Measurements from ENCODE around the gene BARHL2. TPM values are rescaled to one million over a fixed set of nuclear protein-coding genes. Genes with fewer than 3 reads are reported as not detected.

BARHL2 gene
- total RNA-seq, 1 donor from 2014 or later = not detected

- DNase-seq (ENCODE audit: extremely low spot score in 2 of 2) = no peak
- no peaks in the 10 kb centered on the region for H3K36me3 ChIP-seq
- no peaks in the 10 kb centered on the region for H3K9me3 ChIP-seq
- peaks cover 29% of the 10 kb centered on the region for H3K27me3 ChIP-seq
- intact Hi-C loops (cut with DNase I) = no loop called here
- TF ChIP-seq POLR2A (IDR thresholded peaks at IDR 0.05) (no peak), POLR2AphosphoS5 (IDR thresholded peaks at IDR 0.05; ENCODE audit: insufficient read depth in 1 of 2, low read depth in 1 of 2) (no peak)
- TF ChIP-seq, protein P1, sequence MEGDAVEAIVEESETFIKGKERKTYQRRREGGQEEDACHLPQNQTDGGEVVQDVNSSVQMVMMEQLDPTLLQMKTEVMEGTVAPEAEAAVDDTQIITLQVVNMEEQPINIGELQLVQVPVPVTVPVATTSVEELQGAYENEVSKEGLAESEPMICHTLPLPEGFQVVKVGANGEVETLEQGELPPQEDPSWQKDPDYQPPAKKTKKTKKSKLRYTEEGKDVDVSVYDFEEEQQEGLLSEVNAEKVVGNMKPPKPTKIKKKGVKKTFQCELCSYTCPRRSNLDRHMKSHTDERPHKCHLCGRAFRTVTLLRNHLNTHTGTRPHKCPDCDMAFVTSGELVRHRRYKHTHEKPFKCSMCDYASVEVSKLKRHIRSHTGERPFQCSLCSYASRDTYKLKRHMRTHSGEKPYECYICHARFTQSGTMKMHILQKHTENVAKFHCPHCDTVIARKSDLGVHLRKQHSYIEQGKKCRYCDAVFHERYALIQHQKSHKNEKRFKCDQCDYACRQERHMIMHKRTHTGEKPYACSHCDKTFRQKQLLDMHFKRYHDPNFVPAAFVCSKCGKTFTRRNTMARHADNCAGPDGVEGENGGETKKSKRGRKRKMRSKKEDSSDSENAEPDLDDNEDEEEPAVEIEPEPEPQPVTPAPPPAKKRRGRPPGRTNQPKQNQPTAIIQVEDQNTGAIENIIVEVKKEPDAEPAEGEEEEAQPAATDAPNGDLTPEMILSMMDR (IDR thresholded peaks at IDR 0.05) = no peak
- peak overlapping the region in 1 of 2 donors; percentile 13 for H3K4me3 ChIP-seq
- H3K4me1 ChIP-seq = peaks cover 19% of the 10 kb centered on the region
- no peak overlapping the region for H3K27ac ChIP-seq
These were observed 6.2 kb downstream of the BARHL2 start for GRCh38 chr1:90710579-90711536.

- Histone ChIP-seq H3K9me3 (no peaks in the 10 kb centered on the region), H3K4me3 (no peak overlapping the region), H3K4me1 (peaks cover 19% of the 10 kb centered on the region), H3K27ac (no peak overlapping the region), H3K36me3 (no peaks in the 10 kb centered on the region), H3K27me3 (peaks cover 29% of the 10 kb centered on the region)
- intact Hi-C loops (cut with DNase I) = no loop called here
- no peak for TF ChIP-seq POLR2AphosphoS5 (IDR thresholded peaks at IDR 0.05; ENCODE audit: insufficient read depth in 1 of 2, low read depth in 1 of 2)
- TF ChIP-seq POLR2A (IDR thresholded peaks at IDR 0.05) = no peak
- TF ChIP-seq, protein P1 (IDR thresholded peaks at IDR 0.05) = no peak
- DNase-seq (ENCODE audit: extremely low spot score in 2 of 2) = no peak
These were observed 7.6 kb downstream of the BARHL2 start for GRCh38 chr1:90709535-90709934.

DNA sequence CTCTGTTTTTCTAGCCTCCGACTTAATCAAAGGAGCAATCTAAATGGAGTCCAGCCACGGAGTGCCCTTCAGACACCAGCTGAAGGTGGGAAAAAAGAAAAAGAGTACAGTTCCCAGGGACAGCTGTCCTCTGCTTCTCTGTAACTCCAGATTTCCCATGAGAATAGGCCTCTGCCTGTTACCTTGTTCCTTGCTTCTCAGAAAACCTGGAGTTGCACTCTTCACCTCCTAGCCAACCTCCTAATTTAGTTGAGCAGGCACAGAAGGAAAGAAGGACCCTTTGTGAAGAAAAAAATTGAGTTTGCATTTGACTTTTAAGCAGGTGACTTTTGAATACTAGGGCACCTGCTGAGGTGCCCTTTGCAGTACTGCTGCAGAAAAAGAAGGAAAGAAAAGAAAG lies 8.3 kb downstream of the BARHL2 start:
- intact Hi-C loops (cut with DNase I) = no loop called here
- Histone ChIP-seq H3K9me3 (no peaks in the 10 kb centered on the region), H3K36me3 (no peaks in the 10 kb centered on the region), H3K4me1 (peaks cover 19% of the 10 kb centered on the region), H3K4me3 (no peak overlapping the region), H3K27me3 (peaks cover 24% of the 10 kb centered on the region), H3K27ac (no peak overlapping the region)
- no peak for DNase-seq (ENCODE audit: extremely low spot score in 2 of 2)
- TF ChIP-seq, protein P1 (IDR thresholded peaks at IDR 0.05) = no peak
- no peak for TF ChIP-seq POLR2AphosphoS5 (IDR thresholded peaks at IDR 0.05; ENCODE audit: insufficient read depth in 1 of 2, low read depth in 1 of 2)
- no peak for TF ChIP-seq POLR2A (IDR thresholded peaks at IDR 0.05)

DNA sequence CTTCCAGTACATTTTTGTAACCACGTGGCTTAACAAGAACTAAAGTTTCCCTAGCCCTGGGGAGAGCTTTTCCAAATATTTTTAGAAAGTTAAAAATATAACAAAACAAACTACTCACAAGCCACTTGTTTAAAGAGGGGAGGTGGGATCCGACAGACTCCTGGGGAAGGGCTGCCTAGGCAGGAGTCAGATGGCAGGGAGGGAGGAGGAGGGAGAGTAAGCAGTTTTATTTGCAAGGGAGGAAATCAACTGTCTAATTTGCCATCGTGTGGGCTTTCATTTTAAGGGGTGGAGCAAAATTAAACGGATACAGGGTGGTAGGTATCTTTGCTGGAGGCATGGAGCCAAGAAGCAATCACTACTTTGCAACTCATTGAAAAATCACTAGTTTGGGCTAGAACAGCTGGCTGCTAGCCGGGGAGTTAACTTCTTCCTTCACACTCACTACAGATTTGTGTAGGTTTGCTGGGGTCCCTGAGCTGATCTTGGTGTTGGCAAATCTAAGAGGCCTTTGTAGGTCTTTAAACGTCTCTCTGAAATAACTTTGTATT lies 8.8 kb downstream of the BARHL2 start:
- TF ChIP-seq POLR2A (IDR thresholded peaks at IDR 0.05) (no peak), POLR2AphosphoS5 (IDR thresholded peaks at IDR 0.05; ENCODE audit: insufficient read depth in 1 of 2, low read depth in 1 of 2) (no peak)
- TF ChIP-seq, protein P1 (IDR thresholded peaks at IDR 0.05) = no peak
- H3K9me3 ChIP-seq = no peaks in the 10 kb centered on the region
- DNase-seq (ENCODE audit: extremely low spot score in 2 of 2) = peak in 1 of 2 donors; percentile 64
- peaks cover 21% of the 10 kb centered on the region for H3K27me3 ChIP-seq
- no peak overlapping the region for H3K4me3 ChIP-seq
- no peak overlapping the region for H3K27ac ChIP-seq
- peaks cover 19% of the 10 kb centered on the region for H3K4me1 ChIP-seq
- no peaks in the 10 kb centered on the region for H3K36me3 ChIP-seq
- intact Hi-C loops (cut with DNase I) = no loop called here

DNA sequence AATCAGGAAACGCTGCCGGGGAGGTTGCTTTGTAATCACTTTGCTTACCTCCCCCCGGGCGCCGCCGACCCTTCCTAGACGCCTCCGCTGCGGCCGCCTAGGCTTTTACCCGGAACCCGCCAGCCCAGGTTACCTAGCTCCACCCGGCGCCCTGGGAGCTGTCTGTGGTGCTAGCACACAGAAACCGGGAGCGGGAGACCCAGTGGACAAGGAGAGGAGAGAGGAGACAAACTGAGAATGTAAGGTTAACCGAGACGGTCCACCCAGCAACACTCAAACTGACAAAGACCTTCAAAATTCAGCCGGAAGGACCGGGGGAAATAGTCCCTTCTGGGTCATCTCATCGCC lies 9.8 kb downstream of the BARHL2 start:
- no peak overlapping the region for H3K4me3 ChIP-seq
- H3K27me3 ChIP-seq = peaks cover 21% of the 10 kb centered on the region
- H3K36me3 ChIP-seq = no peaks in the 10 kb centered on the region
- intact Hi-C loops (cut with DNase I) = no loop called here
- no peak overlapping the region for H3K27ac ChIP-seq
- H3K4me1 ChIP-seq = peaks cover 19% of the 10 kb centered on the region
- TF ChIP-seq, protein P1 (IDR thresholded peaks at IDR 0.05) = no peak
- no peak for TF ChIP-seq POLR2A (IDR thresholded peaks at IDR 0.05)
- TF ChIP-seq POLR2AphosphoS5 (IDR thresholded peaks at IDR 0.05; ENCODE audit: insufficient read depth in 1 of 2, low read depth in 1 of 2) = no peak
- no peaks in the 10 kb centered on the region for H3K9me3 ChIP-seq
- DNase-seq (ENCODE audit: extremely low spot score in 2 of 2) = no peak
